Stimulated activated CD4-positive, alpha-beta T cell treated with anti-CD3 and anti-CD28 coated beads, Interleukin-12 subunit alpha, Interleukin-12 subunit beta, amount 100 ng/mL, for 4 hours (primary cell): ENCODE measurements around the gene MYO5C.

Experiments
- DNase-seq: peaks from one replicate; pipeline ENCODE4 v3.0.0-alpha.2; 2020

MYO5C gene

DNA sequence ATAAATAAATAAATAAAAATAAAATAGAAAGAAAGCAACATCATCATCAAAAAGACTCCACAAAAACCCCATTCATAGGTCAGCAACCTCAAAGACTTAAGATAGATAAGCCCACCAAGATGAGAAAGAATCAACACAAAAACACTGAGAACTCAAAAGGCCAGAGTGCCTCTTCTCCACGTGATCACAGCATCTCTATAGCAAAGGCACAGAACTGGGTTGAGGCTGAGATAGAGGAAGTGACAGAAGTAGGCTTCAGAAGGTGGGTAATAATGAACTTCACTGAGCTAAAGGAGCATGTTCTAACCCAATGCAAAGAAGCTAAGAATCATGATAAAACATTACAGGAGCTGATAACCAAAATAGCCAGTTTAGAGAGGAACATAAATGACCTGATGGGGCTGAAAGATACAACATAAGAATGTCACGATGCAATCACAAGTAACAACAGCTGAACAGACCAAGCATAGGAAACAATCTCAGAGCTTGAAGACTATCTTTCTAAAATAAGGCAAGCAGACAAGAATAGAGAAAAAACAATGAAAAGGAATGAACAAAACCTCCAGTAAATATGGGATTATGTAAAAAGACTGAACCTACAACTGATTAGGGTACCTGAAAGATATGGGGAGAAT, 130.9 kb downstream of the MYO5C start:
- no peak for DNase-seq

DNA sequence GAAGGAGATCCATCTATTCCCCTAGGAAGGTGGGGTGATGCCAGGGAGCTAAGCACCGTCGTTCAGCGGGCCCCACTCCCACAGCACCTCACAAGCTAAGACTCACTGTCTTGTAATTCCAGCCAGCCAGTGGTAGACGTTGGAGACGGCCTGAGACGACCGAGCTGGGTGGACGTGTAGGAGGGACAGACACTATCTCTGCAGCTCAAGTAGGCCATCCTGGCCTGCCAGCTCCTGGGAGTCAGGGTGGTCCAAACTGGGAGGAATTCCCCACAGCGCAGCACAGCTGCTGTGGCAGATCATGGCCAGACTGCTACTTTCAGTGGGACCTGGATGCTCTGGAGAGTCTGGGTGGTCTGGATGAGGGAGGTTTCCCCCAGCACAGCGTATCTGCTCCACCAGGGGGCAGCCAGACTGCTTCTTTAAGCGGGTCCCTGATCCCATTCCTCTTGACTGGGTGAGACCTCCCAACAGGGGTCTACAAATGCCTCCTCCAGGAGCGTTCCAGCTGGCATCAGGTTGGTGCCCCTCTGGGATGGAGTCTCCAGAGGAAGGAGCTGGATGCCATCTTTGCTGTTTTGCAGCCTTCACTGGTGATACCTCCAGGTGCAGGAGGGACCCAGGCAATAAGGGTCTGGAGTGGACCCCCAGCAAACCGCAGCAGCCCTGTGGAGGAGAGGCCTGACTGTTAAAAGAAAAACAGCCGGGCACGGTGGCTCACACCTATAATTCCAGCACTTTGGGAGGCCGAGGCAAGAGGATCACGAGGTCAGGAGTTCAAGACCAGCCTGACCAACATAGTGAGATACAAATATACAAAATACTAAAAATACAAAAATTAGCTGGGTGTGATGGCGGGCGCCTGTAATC, 132.0 kb downstream of the MYO5C start:
- DNase-seq: no peak

GRCh38 chr15:52162876-52163275, 132.7 kb downstream of the MYO5C start:
- DNase-seq: no peak

- DNase-seq: no peak
Observed at GRCh38 chr15:52162260-52162659, 133.3 kb downstream of the MYO5C start.

- no peak for DNase-seq
Observed at GRCh38 chr15:52161406-52161966, 134.1 kb downstream of the MYO5C start.

GRCh38 chr15:52159645-52160044, 136.0 kb downstream of the MYO5C start:
- DNase-seq: no peak

GRCh38 chr15:52158084-52158765, 137.4 kb downstream of the MYO5C start:
- no peak for DNase-seq

- no peak for DNase-seq
Observed at GRCh38 chr15:52155878-52156277, 139.7 kb downstream of the MYO5C start.

DNA sequence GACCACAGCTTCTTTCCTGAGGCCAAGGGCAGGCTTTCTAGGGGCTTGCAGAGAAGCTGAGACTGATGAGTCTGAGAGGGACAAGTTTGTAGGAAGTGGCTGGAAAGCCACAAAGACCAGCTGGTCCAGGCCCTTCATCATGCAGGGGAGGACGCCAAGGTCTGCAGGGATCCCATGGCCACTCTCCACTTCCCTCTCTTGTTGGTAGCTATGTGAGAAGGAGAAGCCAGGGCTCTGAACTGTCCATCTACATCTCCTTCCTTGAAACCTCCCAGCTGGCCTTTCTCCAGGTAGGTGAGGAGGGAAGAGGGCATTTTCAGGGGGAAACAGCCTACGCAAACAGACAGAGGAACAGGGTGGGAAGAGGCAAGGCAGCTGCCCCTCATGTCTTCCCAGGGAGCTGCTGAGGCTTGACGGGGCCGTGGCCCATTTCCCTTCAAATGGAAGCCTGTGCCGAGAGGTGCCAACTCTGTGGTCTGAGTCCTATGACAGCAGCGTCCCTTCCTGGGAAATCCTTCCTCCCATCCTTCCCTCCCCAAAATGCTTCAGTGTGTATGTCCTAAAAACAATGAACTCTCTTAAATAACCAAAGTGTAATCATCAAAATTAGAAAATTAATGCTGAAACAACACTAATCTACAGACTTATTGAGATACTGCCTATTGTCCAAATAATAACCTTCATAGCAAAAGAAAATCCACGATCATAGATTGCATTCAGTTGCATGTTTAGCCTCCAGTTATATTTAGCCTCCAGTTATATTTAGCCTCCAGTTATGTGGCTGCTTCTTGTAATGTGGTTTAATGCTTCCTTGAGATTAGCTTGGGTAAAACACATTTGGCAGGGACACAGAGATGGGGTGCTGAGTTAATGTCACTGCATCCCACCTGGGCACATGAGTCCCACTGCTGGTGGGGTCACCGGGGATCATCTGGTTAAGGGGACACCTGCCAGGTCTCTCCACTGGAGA, 140.4 kb downstream of the MYO5C start:
- no peak for DNase-seq

DNA sequence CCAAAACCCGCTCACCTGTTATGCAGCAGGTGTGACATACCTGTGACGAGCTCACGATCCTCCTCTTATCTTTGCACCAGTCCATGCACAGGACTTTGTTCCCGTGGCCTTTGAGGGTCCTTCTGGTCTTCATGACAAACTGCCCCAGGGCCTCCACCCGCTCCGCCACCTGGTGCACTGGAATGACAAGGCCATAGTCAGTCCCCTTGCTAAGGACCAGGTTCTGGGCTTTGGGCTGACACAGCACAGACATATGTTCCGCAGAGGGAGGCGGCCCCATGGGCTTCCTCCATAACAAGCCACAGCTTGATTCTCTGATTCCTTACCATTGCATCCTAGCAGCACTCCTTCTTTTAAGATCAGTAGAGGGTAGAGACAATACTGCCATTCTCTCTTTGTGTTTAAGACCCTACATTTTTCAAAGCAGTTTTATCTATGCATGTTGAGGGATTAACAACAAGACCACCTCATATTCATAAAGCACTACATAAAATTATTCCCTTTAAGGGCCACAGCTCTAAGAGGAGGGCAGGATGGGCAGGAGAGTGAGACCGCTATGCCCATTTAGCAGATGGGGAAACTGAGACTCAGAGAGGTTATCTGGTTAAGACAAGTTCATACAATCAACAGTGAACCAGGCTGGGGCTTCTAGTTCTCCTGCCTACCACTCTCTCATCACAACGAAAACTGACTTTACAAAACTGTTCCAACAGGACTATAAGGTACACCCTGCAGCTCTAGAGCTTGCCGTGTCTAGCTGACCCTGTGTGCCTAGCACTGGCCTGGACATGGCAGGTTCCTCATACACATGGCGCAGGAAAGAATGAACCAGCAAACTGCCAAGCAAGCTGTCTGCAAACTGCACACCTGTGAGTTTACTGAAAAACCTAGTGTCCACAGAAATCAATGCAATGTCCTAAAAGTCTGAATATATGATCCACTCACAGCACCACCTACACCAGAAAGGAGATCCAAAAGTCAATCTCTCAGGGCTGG, 141.4 kb downstream of the MYO5C start:
- no peak for DNase-seq

DNA sequence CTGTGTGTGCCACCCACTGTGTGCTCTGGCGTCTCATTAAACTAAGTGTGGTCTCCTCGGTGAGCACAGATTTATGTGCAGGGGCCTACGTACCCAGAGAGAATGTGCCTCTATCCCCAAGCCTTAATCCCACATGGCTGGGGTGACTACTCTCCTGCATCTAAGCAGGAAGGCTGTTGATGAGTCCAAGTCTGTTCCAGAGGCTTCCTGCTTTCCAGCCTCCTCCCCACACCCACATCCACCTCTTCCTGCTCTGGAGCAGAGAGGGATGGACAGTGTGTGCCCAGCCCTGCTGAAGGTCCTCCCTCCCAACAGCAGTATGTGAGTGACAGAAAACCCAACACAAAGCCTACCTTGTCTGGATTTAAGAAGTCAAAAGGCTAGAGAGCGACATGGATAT, 144.3 kb downstream of the MYO5C start:
- no peak for DNase-seq

- DNase-seq: no peak
Observed at GRCh38 chr15:52150871-52151270, 144.7 kb downstream of the MYO5C start.

DNA sequence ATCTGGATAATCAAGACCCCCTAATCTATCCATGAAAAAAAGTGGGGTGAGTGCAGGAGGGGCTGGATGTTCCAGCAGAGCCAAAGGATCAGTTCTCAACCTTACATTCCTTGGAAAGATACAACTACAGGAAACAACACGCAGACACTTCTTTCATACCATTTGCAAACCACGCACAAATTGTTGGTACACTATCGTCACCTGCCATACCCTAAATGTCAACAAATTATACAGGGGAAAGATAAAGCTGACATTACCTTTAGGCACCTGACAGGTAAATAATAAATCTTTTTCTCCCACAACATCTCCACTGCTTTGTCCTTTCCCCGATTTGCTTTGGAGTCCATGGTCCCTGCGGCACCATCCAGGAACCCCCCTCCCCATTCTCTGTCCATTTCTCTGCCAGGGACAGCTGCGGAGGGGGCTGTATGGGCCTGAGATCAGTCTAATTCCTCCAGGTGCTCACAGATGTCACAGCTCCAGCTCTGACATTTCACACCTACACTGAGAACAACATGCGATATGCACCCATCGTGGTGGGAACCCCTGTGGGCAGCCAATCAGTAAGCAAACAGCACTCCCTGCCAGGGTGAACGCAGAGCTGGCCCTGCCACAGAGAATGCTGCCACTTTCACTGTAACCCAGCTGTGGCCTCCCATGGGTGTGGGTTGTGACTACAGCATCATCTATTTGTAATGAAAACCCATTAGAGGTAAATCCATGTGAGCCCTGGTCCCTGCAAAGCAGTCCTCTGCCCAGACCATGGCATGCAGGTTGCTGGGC, 145.4 kb downstream of the MYO5C start:
- DNase-seq: no peak

GRCh38 chr15:52148403-52148802, 147.2 kb downstream of the MYO5C start:
- no peak for DNase-seq

- no peak for DNase-seq
Observed at GRCh38 chr15:52146776-52147175, 148.8 kb downstream of the MYO5C start.

DNA sequence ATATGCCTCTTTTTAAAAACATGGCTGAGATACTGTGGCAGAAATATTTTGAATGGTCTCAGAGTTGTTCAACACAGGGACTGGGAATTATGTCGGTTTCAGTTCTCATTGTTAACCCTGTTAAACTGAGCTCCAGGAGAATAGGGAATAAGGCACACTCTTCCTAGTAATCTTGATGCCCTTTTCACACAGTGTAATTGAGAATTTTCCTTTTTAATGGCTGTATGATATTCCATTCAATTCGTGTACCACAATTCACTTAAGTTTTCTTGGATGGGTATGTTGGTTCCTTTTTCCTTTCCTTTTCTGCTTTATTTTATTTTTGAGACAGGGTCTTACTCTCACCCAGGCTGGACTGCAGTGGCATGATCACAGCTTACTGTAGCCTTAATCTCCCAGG, 149.3 kb downstream of the MYO5C start:
- no peak for DNase-seq

- no peak for DNase-seq
Observed at GRCh38 chr15:52144656-52145178, 150.9 kb downstream of the MYO5C start.

DNA sequence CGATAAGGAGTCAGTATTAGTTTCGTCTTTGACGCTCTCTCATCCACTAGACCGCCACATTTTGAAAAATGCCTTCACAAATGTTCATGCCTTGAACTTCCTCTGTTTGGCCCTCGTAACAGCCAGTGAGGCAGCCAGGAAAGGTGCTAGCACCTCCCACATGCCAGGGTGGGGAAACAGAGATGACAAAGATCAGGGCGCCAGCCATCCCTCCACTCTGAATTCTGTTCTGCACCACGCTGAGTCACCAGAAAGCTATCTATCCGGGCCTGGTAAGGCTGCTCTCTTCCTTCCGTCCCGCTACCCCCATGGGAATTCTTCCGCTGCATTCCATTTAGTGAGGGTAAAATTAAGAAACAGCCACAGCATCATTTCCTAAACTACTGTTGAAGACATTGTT, 151.7 kb downstream of the MYO5C start:
- no peak for DNase-seq
